ENCODE data around the gene PPARG.

GRCh38 chr3:12456441-12456840 is 167.6 kb downstream of the PPARG start:
- TF ChIP-seq CTCF (IDR thresholded peaks at IDR 0.05; ENCODE audit: extremely low read depth in 1 of 2, insufficient read depth in 1 of 2, low read depth in 1 of 2, low read length in 2 of 2) (no peak), MYC (IDR thresholded peaks at IDR 0.05; ENCODE audit: low read depth, low read length) (no peak), POLR2AphosphoS5 (IDR thresholded peaks at IDR 0.05; ENCODE audit: insufficient read depth, low read depth, low read length) (no peak)

Data from endothelial cell of umbilical vein (primary cell).